IPS DF 6.9 (cell line): ENCODE results near the gene LRIT1.
A peak's percentile ranks its signal among the peaks of the same experiment; 100 is the strongest.

Experiments
- DNase-seq: peaks from one replicate; pipeline ENCODE4 v3.0.0-alpha.2; 2013; ENCODE audit warnings: low read depth, low spot score
- H3K27ac ChIP-seq: one replicate; pipeline ENCODE4 v1.5.1; 2013; ENCODE audit warnings: low read length, control low read depth
- H3K27me3 ChIP-seq: 2 replicates; pipeline ENCODE4 v1.6.1; 2013; ENCODE audit warnings: mild to moderate bottlenecking, low read length; ENCODE audit not compliant: control insufficient read depth, insufficient read depth
- H3K36me3 ChIP-seq: 2 replicates; pipeline ENCODE4 v1.6.1; 2013; ENCODE audit warnings: low read length; ENCODE audit not compliant: control insufficient read depth, insufficient read depth
- H3K4me1 ChIP-seq: 2 replicates; pipeline ENCODE4 v1.6.1; 2013; ENCODE audit warnings: low read length; ENCODE audit not compliant: control insufficient read depth, insufficient read depth
- H3K4me3 ChIP-seq: 2 replicates; pipeline ENCODE4 v1.5.1; 2013; ENCODE audit warnings: mild to moderate bottlenecking, low read length
- H3K9me3 ChIP-seq: 2 replicates; pipeline ENCODE4 v1.6.1; 2013; ENCODE audit warnings: low read length, inconsistent platforms; ENCODE audit not compliant: control insufficient read depth, insufficient read depth
- WGBS: extraction: QIAGEN DNeasy Blood & Tissue Kit; methylation state at CpG from one replicate; pipeline ENCODE4 v1.1.7; 2013; ENCODE audit warnings: mixed read lengths, missing lambda C conversion rate; ENCODE audit not compliant: insufficient read length, insufficient coverage; 5-methylcytosine and 5-hydroxymethylcytosine counted together

LRIT1 gene

DNA sequence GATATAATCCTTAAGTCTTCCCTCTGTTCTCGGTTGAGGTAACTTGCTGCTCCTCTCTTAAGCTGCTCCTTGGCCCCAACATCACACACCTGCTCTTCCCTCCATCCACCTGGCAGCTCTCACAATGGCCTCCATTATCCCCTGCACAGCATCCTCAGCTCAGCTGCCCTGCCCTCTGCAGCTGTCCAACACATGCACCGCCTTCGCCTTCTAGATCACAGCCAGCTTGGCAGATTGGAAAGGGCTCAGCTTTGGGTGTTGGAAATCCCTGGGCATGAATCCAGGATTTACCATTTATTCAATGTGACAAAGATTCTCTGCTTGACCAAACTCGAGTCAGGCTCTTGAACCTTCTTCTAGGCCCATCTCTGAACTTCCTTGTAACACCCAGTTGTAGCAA lies 24.1 kb upstream of the LRIT1 start:
- WGBS: no CpG with 5 or more reads among the region's 4 CpGs
- Histone ChIP-seq H3K27ac (no peak overlapping the region), H3K4me1 (peaks cover 1% of the 10 kb centered on the region; the same call in 1 of the 2 replicates), H3K9me3 (no peaks in the 10 kb centered on the region), H3K27me3 (no peaks in the 10 kb centered on the region), H3K4me3 (no peak overlapping the region), H3K36me3 (no peaks in the 10 kb centered on the region)
- no peak for DNase-seq

DNA sequence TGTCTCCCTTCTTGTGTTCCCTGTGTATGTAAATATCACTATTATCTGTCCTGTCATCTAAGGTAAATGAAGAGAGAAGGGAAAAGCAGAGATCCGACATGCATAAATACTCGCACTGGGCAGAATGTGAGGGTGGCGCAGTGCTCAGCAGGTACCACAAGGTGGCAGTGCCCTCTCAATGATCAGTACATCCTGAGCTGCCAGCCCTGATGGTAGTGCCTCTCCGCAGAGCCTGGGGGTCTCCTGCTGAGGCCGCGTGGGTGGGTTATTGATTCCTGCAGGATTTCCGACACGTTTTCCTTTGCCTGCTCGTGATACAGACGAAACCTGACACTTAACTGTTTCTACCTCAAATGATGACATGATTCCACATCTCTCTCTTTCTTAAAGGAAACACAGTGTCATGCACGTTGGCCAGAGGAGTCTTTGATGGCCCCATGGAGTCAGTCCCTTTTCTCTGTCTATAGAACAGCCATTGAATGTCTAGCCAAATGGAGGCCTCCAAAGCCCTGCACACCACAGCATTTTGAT lies 23.3 kb upstream of the LRIT1 start:
- Histone ChIP-seq H3K27me3 (no peaks in the 10 kb centered on the region), H3K36me3 (no peaks in the 10 kb centered on the region), H3K4me3 (no peak overlapping the region), H3K4me1 (peaks cover 1% of the 10 kb centered on the region; the same call in 1 of the 2 replicates), H3K27ac (no peak overlapping the region), H3K9me3 (no peaks in the 10 kb centered on the region)
- no CpG with 5 or more reads among the region's 11 CpGs for WGBS
- peak; percentile 39 for DNase-seq

DNA sequence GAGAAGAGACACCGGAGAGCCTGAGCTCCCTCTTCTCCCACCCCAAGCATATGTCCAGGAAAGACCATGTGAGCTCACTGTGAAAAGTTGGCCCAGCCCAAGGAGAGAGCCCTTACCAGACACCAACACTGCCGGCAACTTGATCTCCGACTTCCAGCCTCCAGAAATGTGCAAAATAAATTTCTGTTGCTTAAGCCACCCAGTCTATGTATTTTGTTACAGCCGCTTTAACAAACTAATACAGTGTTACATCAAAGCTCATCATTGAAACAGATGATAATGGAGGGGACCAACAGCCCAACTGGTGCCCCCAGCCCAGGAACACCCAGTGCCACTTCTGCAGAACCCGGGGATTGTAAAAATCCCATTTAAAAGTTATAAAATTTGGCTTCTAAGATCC lies 22.4 kb upstream of the LRIT1 start:
- Histone ChIP-seq H3K9me3 (no peaks in the 10 kb centered on the region), H3K27me3 (no peaks in the 10 kb centered on the region), H3K36me3 (no peaks in the 10 kb centered on the region), H3K4me3 (no peak overlapping the region), H3K4me1 (peaks cover 1% of the 10 kb centered on the region; the same call in 1 of the 2 replicates), H3K27ac (no peak overlapping the region)
- no CpG with 5 or more reads among the region's 5 CpGs for WGBS
- DNase-seq: no peak

DNA sequence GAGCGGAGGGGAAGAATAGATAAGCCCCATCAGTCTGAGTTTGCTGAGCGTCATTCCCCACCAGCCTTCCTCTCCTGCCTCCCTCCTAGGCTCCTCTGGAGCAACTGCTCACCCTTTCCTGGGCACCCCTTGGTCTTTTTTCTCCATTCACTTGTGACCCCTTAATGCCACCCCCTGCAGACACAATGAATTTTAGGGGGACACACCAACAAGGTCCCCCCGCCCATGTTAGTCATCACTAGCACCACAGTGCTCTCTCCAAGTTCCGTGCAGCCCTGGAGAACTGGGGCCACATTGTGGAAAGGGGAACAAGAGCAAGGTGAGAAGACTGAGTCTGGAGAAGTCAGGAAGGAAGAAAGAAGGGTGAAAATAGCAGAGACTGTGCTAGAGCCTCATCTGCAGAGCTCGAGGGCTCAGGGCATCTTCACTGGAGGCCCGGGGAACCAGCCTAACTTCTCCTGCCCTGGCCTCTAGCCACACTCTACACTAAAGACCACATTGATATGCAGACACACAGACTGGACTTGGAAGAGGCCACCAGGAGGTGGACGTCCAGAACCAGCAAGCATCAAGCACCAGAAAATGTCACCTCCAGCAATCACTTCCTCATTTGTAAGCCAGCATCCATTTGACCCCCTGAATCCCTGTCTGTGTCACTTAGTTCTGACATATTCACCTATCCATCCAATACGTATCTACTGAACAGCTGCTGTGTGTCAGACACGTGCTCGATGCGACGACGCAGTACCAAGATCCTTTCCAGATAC lies 21.0 kb upstream of the LRIT1 start:
- no peak for DNase-seq
- H3K27ac ChIP-seq: no peak overlapping the region
- no CpG with 5 or more reads among the region's 13 CpGs for WGBS

DNA sequence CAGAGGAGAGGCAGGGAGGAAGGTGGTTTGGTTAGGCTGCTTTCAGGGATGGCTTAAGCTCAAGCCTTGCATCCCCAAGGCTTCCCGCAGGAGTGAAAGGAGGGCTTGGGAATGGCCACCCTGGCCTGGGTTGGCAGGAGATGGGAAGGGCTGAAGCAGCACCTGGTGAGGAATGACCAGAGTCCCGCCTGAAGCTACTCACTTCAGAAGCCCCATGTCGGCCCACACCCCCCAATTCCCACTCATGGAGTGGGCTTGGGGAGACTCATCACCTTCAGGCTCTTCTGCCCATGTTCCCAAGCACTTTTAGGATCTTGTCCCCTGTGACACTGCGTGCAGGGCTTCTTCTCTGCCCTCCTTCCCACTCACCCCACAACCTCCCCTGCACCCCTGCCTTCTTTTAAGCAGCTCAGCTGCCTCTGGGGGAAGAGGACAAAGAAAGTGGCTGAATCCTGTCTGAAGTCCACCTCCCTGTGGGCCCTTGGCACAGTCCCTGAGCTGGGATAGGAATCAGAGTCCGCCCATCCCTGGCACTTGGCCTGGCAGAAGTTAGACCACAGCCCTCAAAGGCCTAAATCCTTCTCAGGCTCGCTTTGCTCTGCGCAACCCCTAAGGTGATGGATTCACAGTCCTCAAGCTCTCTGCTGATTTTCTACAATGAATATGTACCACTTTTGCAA lies 20.0 kb upstream of the LRIT1 start:
- H3K4me1 ChIP-seq: no peaks in the 10 kb centered on the region
- no peaks in the 10 kb centered on the region for H3K9me3 ChIP-seq
- no peak for DNase-seq
- no peak overlapping the region for H3K4me3 ChIP-seq
- H3K27me3 ChIP-seq: no peaks in the 10 kb centered on the region
- H3K27ac ChIP-seq: no peak overlapping the region
- no CpG with 5 or more reads among the region's 7 CpGs for WGBS
- no peaks in the 10 kb centered on the region for H3K36me3 ChIP-seq

More for the DNA sequence above, 21.0 kb upstream of the LRIT1 start:
- no peaks in the 10 kb centered on the region for H3K27me3 ChIP-seq
- no peaks in the 10 kb centered on the region for H3K9me3 ChIP-seq
- H3K4me3 ChIP-seq: no peak overlapping the region
- no peaks in the 10 kb centered on the region for H3K4me1 ChIP-seq
- no peaks in the 10 kb centered on the region for H3K36me3 ChIP-seq

- H3K4me1 ChIP-seq: no peaks in the 10 kb centered on the region
- no peak overlapping the region for H3K4me3 ChIP-seq
- H3K9me3 ChIP-seq: no peaks in the 10 kb centered on the region
- H3K27me3 ChIP-seq: no peaks in the 10 kb centered on the region
- WGBS: no CpG with 5 or more reads among the region's 7 CpGs
- no peak overlapping the region for H3K27ac ChIP-seq
- DNase-seq: no peak
- no peaks in the 10 kb centered on the region for H3K36me3 ChIP-seq
Measured at GRCh38 chr10:84258034-84258695, 16.8 kb upstream of the LRIT1 start.

- DNase-seq: no peak
- no peaks in the 10 kb centered on the region for H3K4me1 ChIP-seq
- H3K36me3 ChIP-seq: no peaks in the 10 kb centered on the region
- no peaks in the 10 kb centered on the region for H3K27me3 ChIP-seq
- H3K9me3 ChIP-seq: no peaks in the 10 kb centered on the region
- no peak overlapping the region for H3K4me3 ChIP-seq
- H3K27ac ChIP-seq: no peak overlapping the region
- WGBS: no CpG with 5 or more reads among the region's 15 CpGs
Measured at GRCh38 chr10:84257343-84258020, 16.1 kb upstream of the LRIT1 start.

DNA sequence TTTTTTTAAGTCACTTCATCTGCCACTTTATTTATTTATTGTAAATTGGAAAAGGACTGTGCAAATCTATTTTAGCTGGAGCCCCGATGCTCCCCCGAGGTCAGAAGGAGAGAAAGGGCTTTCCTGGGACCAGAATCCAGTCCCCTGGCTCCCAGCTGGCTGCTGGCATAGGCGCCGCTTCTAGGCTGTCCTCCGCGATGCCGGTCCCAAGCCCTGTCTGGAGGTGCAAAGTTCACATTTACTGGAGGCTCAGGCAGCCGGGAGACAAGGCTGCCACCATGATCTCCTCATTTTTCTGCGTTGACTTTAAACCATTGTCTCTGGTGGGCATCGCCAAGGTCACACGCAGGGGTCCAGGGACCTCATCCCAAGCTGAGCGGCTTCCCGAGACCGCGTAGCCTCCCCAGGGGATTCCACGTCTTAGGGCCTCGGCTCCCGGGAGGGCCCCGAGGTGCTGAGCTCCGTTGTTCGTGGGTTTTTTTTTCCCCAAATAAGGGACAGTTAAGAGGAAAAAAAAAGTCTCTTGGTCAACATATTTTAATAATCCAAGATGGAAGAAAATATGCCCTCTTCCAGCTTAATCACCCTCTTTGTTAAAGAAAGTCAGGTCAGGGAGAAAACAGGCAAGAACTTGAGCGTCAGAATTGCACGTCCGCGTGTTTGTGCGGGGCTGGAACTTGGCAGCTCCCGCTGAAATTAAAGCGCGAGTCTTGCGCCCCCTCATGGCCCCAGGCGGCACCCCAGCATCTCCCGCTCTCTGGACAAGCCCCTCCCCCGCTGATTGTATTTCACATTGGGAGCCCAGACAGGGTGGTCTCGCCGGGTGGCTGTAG lies 15.4 kb upstream of the LRIT1 start:
- no peaks in the 10 kb centered on the region for H3K4me1 ChIP-seq
- no peaks in the 10 kb centered on the region for H3K27me3 ChIP-seq
- H3K36me3 ChIP-seq: no peaks in the 10 kb centered on the region
- no peak overlapping the region for H3K4me3 ChIP-seq
- peak; percentile 52 for DNase-seq
- WGBS: no CpG with 5 or more reads among the region's 35 CpGs
- no peaks in the 10 kb centered on the region for H3K9me3 ChIP-seq
- no peak overlapping the region for H3K27ac ChIP-seq

DNA sequence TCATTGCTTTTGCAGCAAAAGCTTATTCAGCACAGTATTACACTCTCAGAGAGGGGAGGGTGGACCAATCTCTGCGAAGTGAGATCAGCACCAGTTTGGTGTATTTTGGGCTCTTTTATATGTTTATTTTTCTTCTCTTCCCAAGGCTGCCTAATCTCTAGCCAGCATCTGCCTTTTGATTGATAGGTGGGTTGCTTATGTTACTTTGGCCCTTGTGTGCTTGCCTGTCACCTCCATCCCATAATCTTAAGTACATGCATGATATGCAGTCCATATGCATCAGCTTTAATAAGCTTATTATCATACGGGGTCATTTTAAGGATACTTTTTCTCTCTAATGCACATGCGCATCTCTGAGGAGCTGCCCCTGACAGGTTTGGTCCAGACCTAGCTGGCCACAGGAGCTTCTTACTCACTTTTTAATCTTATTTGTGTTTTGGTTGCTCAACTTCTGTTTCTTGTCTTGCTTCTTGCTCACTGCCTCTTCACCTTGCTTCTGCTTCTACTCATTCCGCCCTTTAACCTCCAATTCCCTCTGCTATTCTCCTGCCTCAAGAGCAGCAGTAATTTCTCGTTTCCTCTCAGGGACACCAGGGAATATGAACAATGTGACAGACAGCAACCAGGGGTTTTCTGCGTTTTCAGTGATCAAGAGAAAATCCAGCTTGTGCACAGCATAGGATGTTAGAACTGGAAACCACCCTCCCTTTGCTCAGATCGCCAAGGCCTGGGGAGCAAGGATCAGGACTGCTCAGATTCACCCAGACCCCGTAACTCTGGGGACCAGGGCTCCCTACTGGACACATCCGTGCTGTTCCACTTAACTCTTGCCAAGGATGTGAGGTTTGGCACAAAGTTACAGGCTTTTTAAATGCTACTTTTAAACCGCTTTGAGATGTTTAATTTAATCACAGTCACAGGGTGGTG lies 13.5 kb upstream of the LRIT1 start:
- Histone ChIP-seq H3K27me3 (no peaks in the 10 kb centered on the region), H3K4me3 (no peak overlapping the region), H3K4me1 (no peaks in the 10 kb centered on the region), H3K27ac (no peak overlapping the region), H3K9me3 (no peaks in the 10 kb centered on the region), H3K36me3 (no peaks in the 10 kb centered on the region)
- no peak for DNase-seq
- WGBS: no CpG with 5 or more reads among the region's 10 CpGs
